HepG2 (cell line): ENCODE results near the gene TENM3. TPM values are rescaled to one million over a fixed set of nuclear protein-coding genes. Genes with fewer than 3 reads are reported as not detected.

Experiments used
- ATAC-seq: fragments of 200-7000 bp; cut with Tn5 transposase; 3 replicates; pipeline ENCODE4 v1.9.1; 2020; ENCODE audit warnings: mild to moderate bottlenecking, moderate library complexity
- BruUV-seq: library from RNA; stranded (reverse); fragments of 400-500 nt; replicated peaks from 2 replicates; lab custom pipeline; 2021; lab: Mats Ljungman, UMichigan
- CTCF ChIA-PET: fragments of 300-600 bp; formaldehyde crosslinking; extraction: SDS; loops from one replicate; lab custom pipeline; 2021; ENCODE audit warnings: low total read pairs, inconsistent platforms, low intra/inter-chr PET ratio; lab: Yijun Ruan, JAX
- POLR2A ChIA-PET: fragments of 350-600 bp; sonication (Branson Sonifier 250); formaldehyde crosslinking; loops from one replicate; lab custom pipeline; 2020; ENCODE audit warnings: antibody characterized with exemption, inconsistent platforms; lab: Yijun Ruan, JAX
- DNase-seq: peaks from one replicate; pipeline ENCODE4 v3.0.0-alpha.2; 2015; ENCODE audit warnings: low spot score
- FAIRE-seq: peaks from 3 replicates; lab custom pipeline; 2011; peaks lifted over from hg19 to GRCh38; lab: Jason Lieb, UNC
- H2AFZ ChIP-seq: one replicate; pipeline ENCODE4 v1.6.1; 2011; ENCODE audit warnings: low read length, inconsistent platforms
- H3K27ac ChIP-seq: fragments of 300-600 bp; 3 replicates; pipeline ENCODE4 v1.8.0; 2011; ENCODE audit warnings: mixed run types, mild to moderate bottlenecking, mixed read lengths, low read length, inconsistent platforms; ENCODE audit not compliant: insufficient read depth; ENCODE audit errors: extremely low read length
- H3K27me3 ChIP-seq, 2 experiments: fragments of 200-600 bp in 1 of 2; 2 replicates in 1 of 2; 3 replicates in 1 of 2; pipeline versions ENCODE4 v1.6.0 to v1.8.0; 2011; ENCODE audit warnings: low read length in 2 of 2, mild to moderate bottlenecking in 2 of 2, moderate library complexity in 2 of 2, inconsistent platforms in 1 of 2; ENCODE audit not compliant: insufficient read depth in 2 of 2, control insufficient read depth in 1 of 2
- H3K36me3 ChIP-seq, 2 experiments: fragments of 200-600 bp in 1 of 2; replicated peaks in 1 of 2; 2 replicates in 1 of 2; 3 replicates in 1 of 2; pipeline versions ENCODE4 v1.5.1 to v1.8.0; 2011; ENCODE audit warnings: low read length in 2 of 2, inconsistent platforms in 1 of 2; ENCODE audit not compliant: insufficient read depth in 2 of 2, control insufficient read depth in 1 of 2
- H3K4me1 ChIP-seq: 2 replicates; pipeline ENCODE4 v1.5.1; 2012; ENCODE audit warnings: low read length, inconsistent platforms; ENCODE audit not compliant: insufficient read depth
- H3K4me2 ChIP-seq: 2 replicates; pipeline ENCODE4 v1.6.0; 2011; ENCODE audit warnings: low read depth, low read length, inconsistent platforms
- H3K4me3 ChIP-seq, 3 experiments: fragments of 200-600 bp in 1 of 3; sonication (generic), shearing (Covaris generic) in 1 of 3; replicated peaks in 1 of 3; 2 replicates each; pipeline ENCODE4 v1.5.1; 2011 to 2016; ENCODE audit warnings: low read length in 3 of 3, inconsistent platforms in 2 of 3, low read depth in 2 of 3, mild to moderate bottlenecking in 2 of 3, control low read depth in 1 of 3, mixed read lengths in 1 of 3; ENCODE audit not compliant: insufficient read depth in 1 of 3
- H3K79me2 ChIP-seq: one replicate; pipeline ENCODE4 v1.6.1; 2011; ENCODE audit warnings: low read length, inconsistent platforms; ENCODE audit not compliant: insufficient read depth
- H3K9ac ChIP-seq: 2 replicates; pipeline ENCODE4 v1.6.0; 2011; ENCODE audit warnings: mild to moderate bottlenecking, low read depth, low read length, inconsistent platforms; ENCODE audit not compliant: insufficient read depth
- H3K9me3 ChIP-seq: 2 replicates; pipeline ENCODE4 v1.5.1; 2012; ENCODE audit warnings: mild to moderate bottlenecking, low read length
- H4K20me1 ChIP-seq: 2 replicates; pipeline ENCODE4 v1.6.0; 2011; ENCODE audit warnings: inconsistent platforms, mild to moderate bottlenecking, low read length, moderate library complexity; ENCODE audit not compliant: insufficient read depth
- CEBPG ChIP-seq: IDR thresholded peaks from 2 replicates; pipeline ENCODE4 v1.6.1; 2016
- E2F5 ChIP-seq: sonication (generic); formaldehyde crosslinking; conservative IDR thresholded peaks from 2 replicates; pipeline ENCODE4 v1.4.0; 2020; ENCODE audit warnings: missing genetic modification reagents
- ERF ChIP-seq: IDR thresholded peaks from 2 replicates; pipeline ENCODE4 v1.6.1; 2018; ENCODE audit warnings: missing biosample characterization, missing genetic modification reagents
- HOXD1 ChIP-seq: sonication (generic); formaldehyde crosslinking; IDR thresholded peaks from 2 replicates; pipeline ENCODE4 v1.5.0; 2020; ENCODE audit warnings: missing genetic modification reagents
- KAT2B ChIP-seq: fragments of 150-350 bp; IDR thresholded peaks from 2 replicates; pipeline ENCODE4 v1.6.1; 2014; ENCODE audit warnings: low read depth, low read length, borderline replicate concordance
- MAFF ChIP-seq: IDR thresholded peaks from 2 replicates; pipeline ENCODE4 v1.6.1; 2011; ENCODE audit warnings: low read depth, low read length, improper control_type of control experiment
- NFRKB ChIP-seq: fragments of 450-650 bp; IDR thresholded peaks from 2 replicates; pipeline ENCODE4 v1.6.1; 2017
- RBFOX2 ChIP-seq: fragments of 200-400 bp; formaldehyde crosslinking; IDR thresholded peaks from 2 replicates; pipeline ENCODE4 v1.6.1; 2017; ENCODE audit warnings: low read depth, mild to moderate bottlenecking, low read length
- SP140L ChIP-seq: sonication (generic); formaldehyde crosslinking; IDR thresholded peaks from 2 replicates; pipeline ENCODE4 v1.4.0; 2020; ENCODE audit warnings: missing genetic modification reagents, borderline replicate concordance
- TCF7L2 ChIP-seq: IDR thresholded peaks from 2 replicates; pipeline ENCODE4 v1.6.1; 2011; ENCODE audit warnings: mild to moderate bottlenecking, low read depth, low read length, moderate library complexity
- ZNF274 ChIP-seq: sonication (generic); formaldehyde crosslinking; IDR thresholded peaks from 2 replicates; pipeline ENCODE4 v1.5.1; 2020; ENCODE audit warnings: mild to moderate bottlenecking, missing genetic modification reagents
- ZNF530 ChIP-seq: sonication (generic); formaldehyde crosslinking; IDR thresholded peaks from 2 replicates; pipeline ENCODE4 v1.5.0; 2020; ENCODE audit warnings: low read depth, mild to moderate bottlenecking, missing genetic modification reagents
- ZNF841 ChIP-seq: sonication (generic); formaldehyde crosslinking; IDR thresholded peaks from 2 replicates; pipeline ENCODE4 v1.8.1; 2023; ENCODE audit warnings: missing genetic modification reagents, borderline replicate concordance
- WGBS: methylation state at CpG from one replicate; pipeline ENCODE4 v1.1.6; 2017; ENCODE audit warnings: low lambda C conversion rate; 5-methylcytosine and 5-hydroxymethylcytosine counted together
- in situ Hi-C: cut with HindIII; loops from 2 replicates; pipeline ENCODE4 v1.10.0; 2017; ENCODE audit warnings: low pct_unique_long_range_greater_than_20kb; ENCODE audit not compliant: extremely low pct_ligation_motif_present
- intact Hi-C: fragments of 100-400 bp; cut with micrococcal nuclease; formaldehyde crosslinking; loops from one replicate; pipeline ENCODE4 v1.10.0; 2022; ENCODE audit not compliant: unreplicated experiment
- polyA plus RNA-seq, 8 experiments: library from polyadenylated mRNA; depleted of rRNA in 3 of 8; stranded (reverse) in 7 of 8; unstranded in 1 of 8; fragments of >200 nt; fragmentation: Illumina TruSeq in 4 of 8; extraction: Trizol in 4 of 8; gene quantifications; 2 replicates each; pipeline versions ENCODE4 v1.2.1 to v1.2.3, GENCODE V29; 2011 to 2016; ENCODE audit warnings: low read depth in 4 of 8, missing spikeins in 1 of 8, mixed read lengths in 1 of 8; ENCODE audit not compliant: insufficient read depth in 1 of 8
- total RNA-seq, 5 experiments: library from RNA; depleted of rRNA; stranded (reverse); fragments of >200 nt; fragmentation: Illumina TruSeq; extraction: Trizol; gene quantifications; 2 replicates each; pipeline ENCODE4 v1.2.3, GENCODE V29; 2016; ENCODE audit warnings: low read depth in 1 of 5
- TF ChIP-seq, protein P1 (sequence below): sonication (generic); formaldehyde crosslinking; IDR thresholded peaks from 2 replicates; pipeline ENCODE4 v1.5.0; 2020; ENCODE audit warnings: mild to moderate bottlenecking, missing genetic modification reagents
- TF ChIP-seq, protein P2 (sequence below): sonication (generic); formaldehyde crosslinking; IDR thresholded peaks from one replicate; pipeline ENCODE4 v1.5.1; 2020; ENCODE audit warnings: mild to moderate bottlenecking, missing genetic modification reagents; ENCODE audit errors: not compliant biosample characterization
- TF ChIP-seq, protein P3 (sequence below): sonication (generic); formaldehyde crosslinking; IDR thresholded peaks from 2 replicates; pipeline ENCODE4 v1.4.0; 2020; ENCODE audit warnings: missing genetic modification reagents

TENM3 gene
- total and polyA plus RNA-seq, 2 of the 13 experiments (the other 11 are each of a cell fraction or from before 2014, with no cell fraction given), result 0.04 TPM; not detected in 1

DNA sequence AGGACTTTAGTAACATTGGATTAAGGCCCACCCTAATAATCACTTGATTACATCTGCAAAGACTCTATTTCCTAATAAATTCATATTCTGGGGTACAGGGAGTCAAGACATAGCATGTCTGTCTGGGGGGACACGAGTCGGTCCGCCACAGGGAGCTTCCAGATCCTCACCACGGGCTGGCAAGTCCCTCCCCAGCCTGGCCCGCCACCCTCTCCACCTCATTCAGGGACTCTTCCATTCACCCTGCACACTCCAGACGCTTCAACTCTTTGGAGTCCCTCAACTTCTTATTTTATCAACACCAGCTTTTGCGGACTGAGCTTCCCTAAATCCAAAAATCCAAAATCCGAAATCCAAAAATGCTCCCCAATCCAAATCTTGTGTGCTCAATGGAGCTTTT is 602.8 kb downstream of the TENM3 start:
- no peaks in the 10 kb centered on the region for H3K36me3 ChIP-seq
- no peaks in the 10 kb centered on the region for H3K79me2 ChIP-seq
- no peak for ATAC-seq
- CTCF ChIA-PET, result no interaction called here
- POLR2A ChIA-PET, result no interaction called here
- no TSS peak for BruUV-seq
- DNase-seq, result no peak
- no peak overlapping the region for H3K9ac ChIP-seq
- no peak overlapping the region for H2AFZ ChIP-seq
- H3K4me3 ChIP-seq, result no peak overlapping the region
- H3K27ac ChIP-seq, result no peak overlapping the region
- no peaks in the 10 kb centered on the region for H3K9me3 ChIP-seq
- peaks cover 0 to 34% of the 10 kb centered on the region in 2 experiments; a peak in 3 of 5 replicates for H3K27me3 ChIP-seq
- 57% methylated on average over 8 of the region's 8 CpGs for WGBS
- no peaks in the 10 kb centered on the region for H4K20me1 ChIP-seq
- no peaks in the 10 kb centered on the region for H3K4me1 ChIP-seq
- intact Hi-C loops (no loop called here), in situ Hi-C loops (no loop called here)
- H3K4me2 ChIP-seq, result no peak overlapping the region
- FAIRE-seq, result no peak
- TF ChIP-seq KAT2B (no peak), HOXD1 (CRISPR knock-in tag) (no peak), NFRKB (no peak), SP140L (CRISPR knock-in tag) (no peak), E2F5 (CRISPR knock-in tag) (no peak), ZNF274 (CRISPR knock-in tag) (no peak), ZNF841 (no peak), ZNF530 (CRISPR knock-in tag) (no peak), MAFF (no peak), RBFOX2 (no peak), TCF7L2 (no peak), CEBPG (CRISPR knock-in tag) (no peak), ERF (no peak)
- TF ChIP-seq, protein P1, sequence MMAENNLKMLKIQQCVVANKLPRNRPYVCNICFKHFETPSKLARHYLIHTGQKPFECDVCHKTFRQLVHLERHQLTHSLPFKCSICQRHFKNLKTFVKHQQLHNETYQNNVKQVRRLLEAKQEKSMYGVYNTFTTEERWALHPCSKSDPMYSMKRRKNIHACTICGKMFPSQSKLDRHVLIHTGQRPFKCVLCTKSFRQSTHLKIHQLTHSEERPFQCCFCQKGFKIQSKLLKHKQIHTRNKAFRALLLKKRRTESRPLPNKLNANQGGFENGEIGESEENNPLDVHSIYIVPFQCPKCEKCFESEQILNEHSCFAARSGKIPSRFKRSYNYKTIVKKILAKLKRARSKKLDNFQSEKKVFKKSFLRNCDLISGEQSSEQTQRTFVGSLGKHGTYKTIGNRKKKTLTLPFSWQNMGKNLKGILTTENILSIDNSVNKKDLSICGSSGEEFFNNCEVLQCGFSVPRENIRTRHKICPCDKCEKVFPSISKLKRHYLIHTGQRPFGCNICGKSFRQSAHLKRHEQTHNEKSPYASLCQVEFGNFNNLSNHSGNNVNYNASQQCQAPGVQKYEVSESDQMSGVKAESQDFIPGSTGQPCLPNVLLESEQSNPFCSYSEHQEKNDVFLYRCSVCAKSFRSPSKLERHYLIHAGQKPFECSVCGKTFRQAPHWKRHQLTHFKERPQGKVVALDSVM (CRISPR knock-in tag), result no peak
- TF ChIP-seq, protein P2, sequence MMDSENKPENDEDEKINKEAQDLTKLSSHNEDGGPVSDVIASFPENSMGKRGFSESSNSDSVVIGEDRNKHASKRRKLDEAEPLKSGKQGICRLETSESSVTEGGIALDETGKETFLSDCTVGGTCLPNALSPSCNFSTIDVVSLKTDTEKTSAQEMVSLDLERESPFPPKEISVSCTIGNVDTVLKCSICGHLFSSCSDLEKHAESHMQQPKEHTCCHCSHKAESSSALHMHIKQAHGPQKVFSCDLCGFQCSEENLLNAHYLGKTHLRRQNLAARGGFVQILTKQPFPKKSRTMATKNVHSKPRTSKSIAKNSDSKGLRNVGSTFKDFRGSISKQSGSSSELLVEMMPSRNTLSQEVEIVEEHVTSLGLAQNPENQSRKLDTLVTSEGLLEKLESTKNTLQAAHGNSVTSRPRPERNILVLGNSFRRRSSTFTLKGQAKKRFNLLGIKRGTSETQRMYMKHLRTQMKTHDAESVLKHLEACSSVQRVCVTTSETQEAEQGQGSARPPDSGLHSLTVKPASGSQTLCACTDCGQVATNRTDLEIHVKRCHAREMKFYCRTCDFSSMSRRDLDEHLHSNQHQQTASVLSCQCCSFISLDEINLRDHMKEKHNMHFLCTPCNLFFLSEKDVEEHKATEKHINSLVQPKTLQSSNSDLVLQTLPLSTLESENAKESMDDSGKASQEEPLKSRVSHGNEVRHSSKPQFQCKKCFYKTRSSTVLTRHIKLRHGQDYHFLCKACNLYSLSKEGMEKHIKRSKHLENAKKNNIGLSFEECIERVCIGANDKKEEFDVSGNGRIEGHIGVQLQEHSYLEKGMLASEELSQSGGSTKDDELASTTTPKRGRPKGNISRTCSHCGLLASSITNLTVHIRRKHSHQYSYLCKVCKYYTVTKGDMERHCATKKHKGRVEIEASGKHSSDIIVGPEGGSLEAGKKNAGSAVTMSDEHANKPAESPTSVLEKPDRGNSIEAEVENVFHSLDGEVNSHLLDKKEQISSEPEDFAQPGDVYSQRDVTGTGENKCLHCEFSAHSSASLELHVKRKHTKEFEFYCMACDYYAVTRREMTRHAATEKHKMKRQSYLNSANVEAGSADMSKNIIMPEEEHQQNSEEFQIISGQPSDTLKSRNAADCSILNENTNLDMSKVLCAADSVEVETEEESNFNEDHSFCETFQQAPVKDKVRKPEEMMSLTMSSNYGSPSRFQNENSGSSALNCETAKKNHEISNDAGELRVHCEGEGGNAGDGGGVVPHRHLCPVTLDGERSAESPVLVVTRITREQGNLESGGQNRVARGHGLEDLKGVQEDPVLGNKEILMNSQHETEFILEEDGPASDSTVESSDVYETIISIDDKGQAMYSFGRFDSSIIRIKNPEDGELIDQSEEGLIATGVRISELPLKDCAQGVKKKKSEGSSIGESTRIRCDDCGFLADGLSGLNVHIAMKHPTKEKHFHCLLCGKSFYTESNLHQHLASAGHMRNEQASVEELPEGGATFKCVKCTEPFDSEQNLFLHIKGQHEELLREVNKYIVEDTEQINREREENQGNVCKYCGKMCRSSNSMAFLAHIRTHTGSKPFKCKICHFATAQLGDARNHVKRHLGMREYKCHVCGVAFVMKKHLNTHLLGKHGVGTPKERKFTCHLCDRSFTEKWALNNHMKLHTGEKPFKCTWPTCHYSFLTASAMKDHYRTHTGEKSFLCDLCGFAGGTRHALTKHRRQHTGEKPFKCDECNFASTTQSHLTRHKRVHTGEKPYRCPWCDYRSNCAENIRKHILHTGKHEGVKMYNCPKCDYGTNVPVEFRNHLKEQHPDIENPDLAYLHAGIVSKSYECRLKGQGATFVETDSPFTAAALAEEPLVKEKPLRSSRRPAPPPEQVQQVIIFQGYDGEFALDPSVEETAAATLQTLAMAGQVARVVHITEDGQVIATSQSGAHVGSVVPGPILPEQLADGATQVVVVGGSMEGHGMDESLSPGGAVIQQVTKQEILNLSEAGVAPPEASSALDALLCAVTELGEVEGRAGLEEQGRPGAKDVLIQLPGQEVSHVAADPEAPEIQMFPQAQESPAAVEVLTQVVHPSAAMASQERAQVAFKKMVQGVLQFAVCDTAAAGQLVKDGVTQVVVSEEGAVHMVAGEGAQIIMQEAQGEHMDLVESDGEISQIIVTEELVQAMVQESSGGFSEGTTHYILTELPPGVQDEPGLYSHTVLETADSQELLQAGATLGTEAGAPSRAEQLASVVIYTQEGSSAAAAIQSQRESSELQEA (CRISPR knock-in tag), result no peak
- TF ChIP-seq, protein P3, sequence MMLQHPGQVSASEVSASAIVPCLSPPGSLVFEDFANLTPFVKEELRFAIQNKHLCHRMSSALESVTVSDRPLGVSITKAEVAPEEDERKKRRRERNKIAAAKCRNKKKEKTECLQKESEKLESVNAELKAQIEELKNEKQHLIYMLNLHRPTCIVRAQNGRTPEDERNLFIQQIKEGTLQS (CRISPR knock-in tag), result no peak
